ENCODE measurements around the gene VAX1. TPM values are rescaled to one million over a fixed set of nuclear protein-coding genes. Genes with fewer than 3 reads are reported as not detected.
"Not testable (repeated sequence)": the region's sequence is repeated elsewhere in the genome, so short reads cannot be mapped to it uniquely, and the experiment has no call there.

VAX1 gene
- polyA plus RNA-seq, 3 donors from 2014 or later: not detected

DNA sequence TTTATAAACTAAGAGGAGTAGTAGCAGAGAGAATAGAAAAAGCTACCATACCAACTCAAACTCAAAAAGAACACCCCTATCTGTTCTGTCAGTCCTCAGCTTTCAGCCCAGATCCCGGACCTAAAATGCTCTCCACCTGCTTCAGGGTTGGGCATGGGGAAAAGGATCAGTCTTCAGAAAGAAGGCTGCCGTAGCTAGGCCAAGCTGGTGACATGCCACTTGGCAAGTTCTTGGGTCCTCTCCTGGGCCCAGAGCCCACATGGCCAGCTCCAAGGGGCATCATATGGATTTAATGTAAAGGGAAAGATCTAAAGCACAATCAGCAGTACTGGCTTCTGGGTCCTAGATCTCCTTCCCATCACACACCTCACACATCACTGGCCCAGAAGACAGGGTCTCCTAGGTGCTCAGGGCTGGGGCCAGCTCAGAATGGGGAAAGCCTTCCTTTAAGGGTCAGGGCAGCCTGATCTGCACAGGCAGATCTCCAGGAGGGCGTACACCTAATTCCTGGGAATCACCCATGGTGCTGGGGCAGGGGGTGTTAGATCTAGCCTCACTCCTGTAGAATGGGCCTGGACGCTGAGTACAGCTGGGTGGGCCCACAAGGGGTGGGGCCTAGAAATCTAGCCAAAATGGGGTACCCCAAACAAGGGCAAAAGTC is 2.5 kb downstream of the VAX1 start:
- peaks cover 0 to 4% (median 0%) of the 10 kb centered on the region in 3 donors for H3K36me3 Mint-ChIP-seq
- peaks cover 8 to 29% of the 10 kb centered on the region in 2 donors for H3K4me1 Mint-ChIP-seq
- H3K27me3 Mint-ChIP-seq (ENCODE audit: low read depth in 3 of 3): peaks cover 27 to 44% (median 33%) of the 10 kb centered on the region in 3 donors
- no peak overlapping the region for H3K27ac Mint-ChIP-seq
- no peak for DNase-seq
- H3K9me3 Mint-ChIP-seq: peaks cover 0 to 6% (median 2%) of the 10 kb centered on the region in 6 donors
- H3K4me3 Mint-ChIP-seq: peak overlapping the region in 1 of 5 donors; percentile 10

DNA sequence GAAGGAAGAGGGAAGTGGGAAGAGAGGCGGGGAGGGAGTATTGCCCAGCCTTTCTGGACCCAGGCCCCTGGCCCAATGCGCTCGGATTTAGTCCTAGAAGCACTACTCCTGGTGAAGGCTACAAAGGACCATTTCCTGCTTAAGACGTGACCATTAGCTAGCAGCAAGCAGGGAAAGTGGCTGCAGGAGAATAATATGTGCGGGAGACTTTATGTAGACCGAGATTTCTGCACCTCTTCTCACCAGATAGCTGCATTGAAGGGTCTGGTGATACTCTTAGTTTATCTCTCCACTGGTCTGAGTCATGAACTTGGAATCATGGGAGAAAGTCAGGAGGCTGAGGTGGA is 3.1 kb downstream of the VAX1 start:
- H3K4me1 Mint-ChIP-seq: peaks cover 9 to 29% of the 10 kb centered on the region in 2 donors
- no peak overlapping the region for H3K4me3 Mint-ChIP-seq
- H3K36me3 Mint-ChIP-seq: peaks cover 0 to 4% (median 0%) of the 10 kb centered on the region in 3 donors
- H3K27ac Mint-ChIP-seq: no peak overlapping the region
- peaks cover 0 to 6% (median 2%) of the 10 kb centered on the region in 6 donors for H3K9me3 Mint-ChIP-seq
- no peak for DNase-seq
- peaks cover 27 to 45% (median 33%) of the 10 kb centered on the region in 3 donors for H3K27me3 Mint-ChIP-seq (ENCODE audit: low read depth in 3 of 3)

DNA sequence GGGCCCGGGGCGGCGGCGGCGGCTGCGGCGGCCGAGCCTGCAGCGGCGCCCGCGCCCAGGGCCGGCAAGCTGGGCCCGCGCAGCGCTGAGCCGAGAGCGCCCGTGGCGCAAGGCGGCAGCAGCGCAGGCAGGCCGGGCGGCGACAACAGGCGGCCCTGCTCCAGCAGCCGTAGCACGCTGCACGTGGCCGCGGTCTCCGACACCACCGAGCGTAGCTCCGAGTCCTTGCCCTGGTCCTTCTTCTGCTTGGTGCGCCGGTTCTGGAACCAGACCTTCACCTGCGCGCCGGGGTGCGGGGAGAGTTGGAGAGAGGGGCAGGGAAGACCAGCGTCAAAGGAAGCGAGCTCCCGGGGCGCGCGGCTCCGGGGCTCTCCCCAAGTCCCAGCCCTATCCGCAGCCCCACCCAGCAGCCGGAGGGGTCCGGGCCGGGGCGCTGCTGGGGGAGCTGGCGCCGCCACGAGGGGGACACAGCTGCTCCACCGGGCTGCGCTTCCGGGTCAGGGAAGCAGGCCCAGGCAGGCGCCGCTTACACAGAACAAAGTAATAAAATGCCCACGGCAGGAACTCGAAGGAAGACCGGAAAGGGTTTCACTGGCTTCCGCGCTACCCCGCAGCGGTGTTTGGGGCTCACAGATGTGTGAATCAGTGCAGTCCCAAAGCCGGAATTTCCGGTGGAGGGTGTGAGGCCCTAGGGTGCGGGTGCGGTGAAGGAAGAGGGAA is 3.6 kb downstream of the VAX1 start:
- peaks cover 9 to 29% of the 10 kb centered on the region in 2 donors for H3K4me1 Mint-ChIP-seq
- DNase-seq: no peak
- H3K36me3 Mint-ChIP-seq: peaks cover 0 to 4% (median 0%) of the 10 kb centered on the region in 3 donors
- H3K27ac Mint-ChIP-seq: no peak overlapping the region
- H3K27me3 Mint-ChIP-seq (ENCODE audit: low read depth in 3 of 3): peaks cover 27 to 45% (median 33%) of the 10 kb centered on the region in 3 donors
- H3K4me3 Mint-ChIP-seq: no peak overlapping the region
- peaks cover 0 to 9% (median 2%) of the 10 kb centered on the region in 6 donors for H3K9me3 Mint-ChIP-seq

DNA sequence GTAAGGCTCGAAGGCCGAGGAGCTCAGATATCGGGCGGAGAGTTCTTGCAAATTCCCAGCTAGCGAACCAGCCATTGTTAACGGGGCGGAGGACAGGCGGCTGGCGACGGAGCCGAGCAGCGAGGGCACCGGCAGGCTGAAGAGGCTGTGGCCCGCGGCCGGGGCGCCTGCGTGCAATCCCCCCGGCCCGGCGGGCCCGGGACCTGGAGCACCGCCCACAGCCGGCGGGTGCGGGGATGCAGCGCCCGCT is 4.1 kb downstream of the VAX1 start:
- Mint-ChIP-seq H3K27ac (no peak overlapping the region), H3K27me3 (ENCODE audit: low read depth in 3 of 3) (peaks cover 27 to 44% (median 31%) of the 10 kb centered on the region in 3 donors), H3K9me3 (peaks cover 0 to 9% (median 2%) of the 10 kb centered on the region in 6 donors), H3K36me3 (peaks cover 0 to 4% (median 0%) of the 10 kb centered on the region in 3 donors), H3K4me3 (peak overlapping the region in 1 of 5 donors; percentile 49), H3K4me1 (peaks cover 9 to 29% of the 10 kb centered on the region in 2 donors)
- no peak for DNase-seq

DNA sequence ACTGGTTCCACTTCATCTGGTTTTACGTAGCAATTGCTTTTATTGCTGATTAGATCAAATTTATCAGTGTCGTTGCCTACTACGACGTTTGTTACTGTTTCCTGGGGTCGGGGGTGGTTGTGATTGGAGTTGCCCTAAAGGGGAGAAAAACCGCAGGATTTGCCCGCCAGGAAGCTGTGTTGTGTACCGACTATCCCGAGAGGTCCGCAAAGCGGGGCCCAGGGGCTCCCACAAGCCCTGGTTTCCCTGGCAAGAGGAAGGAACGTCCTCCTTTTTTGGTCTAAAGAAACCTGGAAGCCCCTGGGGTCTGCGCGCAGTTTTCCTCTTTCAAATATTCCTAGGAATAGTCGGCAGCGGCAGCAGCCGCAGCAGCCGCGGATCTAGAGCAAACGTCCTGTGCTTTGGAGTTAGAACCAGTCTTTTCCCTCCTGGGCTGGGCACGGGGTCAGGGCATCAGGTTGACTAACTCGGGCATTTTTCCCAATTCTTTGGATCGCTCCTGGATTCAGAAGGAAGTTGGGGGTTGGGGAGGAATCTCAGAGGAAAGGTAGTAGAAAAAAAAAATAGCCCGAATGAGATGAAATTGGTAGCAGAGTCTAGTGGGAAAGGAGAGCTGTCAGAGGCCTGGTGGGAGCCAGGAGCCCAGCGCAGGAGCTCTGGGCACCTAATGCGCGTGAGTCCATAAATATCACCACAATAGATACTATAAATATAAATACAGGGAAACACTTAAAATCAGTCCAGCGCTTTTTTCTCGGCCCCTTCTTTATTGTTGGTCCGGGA is 4.6 kb downstream of the VAX1 start:
- Mint-ChIP-seq H3K27me3 (ENCODE audit: low read depth in 3 of 3) (peaks cover 29 to 42% (median 31%) of the 10 kb centered on the region in 3 donors), H3K36me3 (peaks cover 0 to 4% (median 0%) of the 10 kb centered on the region in 3 donors), H3K4me3 (peak overlapping the region in 2 of 5 donors; percentile 21 to 49), H3K27ac (no peak overlapping the region), H3K4me1 (peaks cover 9 to 29% of the 10 kb centered on the region in 2 donors), H3K9me3 (peaks cover 0 to 9% (median 2%) of the 10 kb centered on the region in 6 donors)
- no peak for DNase-seq

DNA sequence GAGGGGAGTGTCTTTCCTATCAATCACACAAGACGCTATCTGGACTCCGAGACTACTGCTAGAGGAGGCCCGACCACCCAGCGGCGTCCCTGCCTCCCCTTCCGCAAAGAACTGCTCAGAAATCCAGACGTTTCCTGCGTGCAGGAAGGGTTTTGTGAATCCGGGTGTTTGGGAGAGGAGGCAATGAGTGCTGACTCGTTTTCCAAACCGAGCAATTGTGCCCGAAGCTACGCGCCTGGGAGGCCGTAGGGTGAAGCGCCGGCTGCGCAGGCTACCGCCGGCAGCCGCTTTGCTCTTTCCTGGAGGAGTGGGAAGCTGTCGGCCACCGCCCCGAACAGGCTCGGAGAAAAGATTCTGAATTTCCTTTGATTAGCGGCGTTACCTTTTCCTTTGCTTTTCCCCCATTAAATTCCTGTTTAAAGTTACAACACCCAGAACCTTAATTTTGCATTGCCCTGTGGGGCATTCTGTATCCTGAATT is 5.3 kb downstream of the VAX1 start:
- no peak for DNase-seq
- Mint-ChIP-seq H3K27me3 (ENCODE audit: low read depth in 3 of 3) (peaks cover 31 to 41% (median 32%) of the 10 kb centered on the region in 3 donors), H3K4me3 (peak overlapping the region in 2 of 5 donors; percentile 21 to 27), H3K9me3 (peaks cover 0 to 9% (median 2%) of the 10 kb centered on the region in 6 donors), H3K4me1 (peaks cover 9 to 29% of the 10 kb centered on the region in 2 donors), H3K27ac (no peak overlapping the region), H3K36me3 (peaks cover 0 to 4% (median 0%) of the 10 kb centered on the region in 3 donors)

DNA sequence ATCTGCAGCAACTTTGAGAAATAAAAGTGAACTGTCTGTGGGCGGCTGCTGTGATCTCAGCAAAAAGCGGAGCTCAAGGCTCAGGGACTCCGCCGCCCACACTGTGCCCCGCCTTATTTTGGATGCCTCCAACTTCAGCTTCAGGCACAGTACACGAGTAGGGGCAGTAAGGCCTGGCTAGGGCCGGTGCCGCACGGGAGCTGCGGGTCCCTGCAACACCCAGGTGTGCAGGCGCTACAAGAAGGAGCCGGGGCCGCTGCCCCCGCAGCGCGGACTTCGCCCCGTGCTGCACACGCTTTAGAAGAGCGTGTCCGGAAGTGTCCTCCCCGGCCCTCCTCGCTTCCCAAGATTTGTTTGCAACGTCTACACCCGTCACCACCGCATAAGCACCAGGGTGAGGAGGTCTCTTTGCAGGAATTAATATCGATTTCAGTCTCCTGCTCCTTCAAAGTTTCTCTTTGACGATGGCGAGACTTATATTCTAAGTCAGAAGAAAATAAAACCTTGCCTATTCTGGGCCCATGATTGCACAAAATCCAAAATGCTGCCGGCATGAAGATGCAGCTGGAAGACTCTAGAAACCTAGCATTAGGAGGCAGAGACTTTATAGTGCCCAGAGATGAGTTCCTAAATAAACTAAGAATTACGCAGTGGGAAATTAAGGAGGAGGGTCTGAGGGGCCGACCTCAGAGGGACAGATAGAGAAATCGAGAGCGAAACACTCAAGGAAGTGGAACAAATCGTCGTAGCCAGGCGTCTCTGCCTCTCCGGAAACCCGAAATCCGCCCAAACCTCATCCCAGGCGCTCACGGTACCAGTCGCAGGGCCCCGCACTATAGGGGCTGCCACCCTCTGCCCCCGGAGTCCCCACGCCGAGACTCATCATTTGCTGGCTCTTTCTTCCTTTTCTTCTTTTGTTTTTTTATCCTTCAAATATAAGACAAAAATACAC is 6.4 kb downstream of the VAX1 start:
- Mint-ChIP-seq H3K4me1 (peaks cover 9 to 29% of the 10 kb centered on the region in 2 donors), H3K27ac (no peak overlapping the region), H3K4me3 (peak overlapping the region in 3 of 5 donors; percentile 38 to 63 (median 57)), H3K27me3 (ENCODE audit: low read depth in 3 of 3) (peaks cover 31 to 48% (median 34%) of the 10 kb centered on the region in 3 donors), H3K9me3 (peaks cover 0 to 10% (median 2%) of the 10 kb centered on the region in 6 donors), H3K36me3 (peaks cover 0 to 4% (median 0%) of the 10 kb centered on the region in 3 donors)
- no peak for DNase-seq

DNA sequence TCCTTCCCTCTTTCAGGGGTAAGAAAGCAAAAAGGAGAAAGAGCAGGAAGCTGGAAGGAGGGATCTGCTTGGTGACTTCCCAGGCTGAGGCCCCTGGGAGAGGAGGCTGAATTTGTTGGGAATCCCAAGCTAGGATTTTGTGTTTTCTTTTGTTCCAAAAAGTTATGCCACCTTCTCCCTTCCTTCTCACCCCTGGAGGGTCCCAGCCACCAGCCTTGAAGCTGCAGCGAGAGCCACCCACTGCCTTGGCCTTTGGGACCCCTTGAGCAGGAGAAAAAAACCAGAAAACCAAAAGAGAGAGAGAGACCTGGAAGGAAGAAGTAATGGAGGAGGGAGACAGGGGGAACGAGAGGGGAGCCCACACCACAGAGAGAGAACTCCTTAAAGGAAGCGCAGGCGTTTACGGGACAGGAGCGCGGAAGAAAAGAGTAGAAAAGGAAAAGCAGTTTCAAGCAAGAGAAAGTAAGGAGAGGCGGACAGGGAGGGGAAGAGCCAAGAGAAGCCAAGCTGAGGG is 7.2 kb downstream of the VAX1 start:
- no peak overlapping the region for H3K27ac Mint-ChIP-seq
- peaks cover 0 to 10% (median 2%) of the 10 kb centered on the region in 6 donors for H3K9me3 Mint-ChIP-seq
- H3K27me3 Mint-ChIP-seq (ENCODE audit: low read depth in 3 of 3): peaks cover 30 to 45% (median 32%) of the 10 kb centered on the region in 3 donors
- peaks cover 9 to 29% of the 10 kb centered on the region in 2 donors for H3K4me1 Mint-ChIP-seq
- no peak for DNase-seq
- H3K36me3 Mint-ChIP-seq: peaks cover 0 to 4% (median 0%) of the 10 kb centered on the region in 3 donors
- H3K4me3 Mint-ChIP-seq: peak overlapping the region in 3 of 5 donors; percentile 4 to 57 (median 30)

DNA sequence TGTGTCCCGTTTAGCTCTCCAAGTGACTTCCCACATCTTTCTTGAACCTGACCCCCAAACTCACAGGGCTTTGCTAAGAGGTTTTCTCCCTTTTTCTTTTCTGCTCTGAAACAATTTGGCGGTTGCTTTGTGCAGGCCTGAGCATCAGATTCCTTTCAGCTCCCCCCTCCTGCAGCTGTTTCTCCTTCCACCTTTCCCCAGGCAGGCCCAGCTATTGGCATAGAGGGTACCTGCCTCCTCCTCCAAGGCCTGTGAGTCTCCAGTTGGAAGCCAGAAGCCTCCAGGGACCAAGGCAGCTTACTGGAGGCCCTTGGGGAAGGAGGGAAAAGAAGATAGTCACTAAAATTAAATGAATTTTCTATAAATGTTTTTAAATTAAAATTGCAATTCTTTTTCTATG is 7.7 kb downstream of the VAX1 start:
- DNase-seq: no peak
- peaks cover 0 to 10% (median 2%) of the 10 kb centered on the region in 6 donors for H3K9me3 Mint-ChIP-seq
- peaks cover 0 to 4% (median 0%) of the 10 kb centered on the region in 3 donors for H3K36me3 Mint-ChIP-seq
- H3K4me1 Mint-ChIP-seq: peaks cover 9 to 29% of the 10 kb centered on the region in 2 donors
- no peak overlapping the region for H3K27ac Mint-ChIP-seq
- H3K4me3 Mint-ChIP-seq: no peak overlapping the region
- H3K27me3 Mint-ChIP-seq (ENCODE audit: low read depth in 3 of 3): peaks cover 28 to 40% (median 34%) of the 10 kb centered on the region in 3 donors

DNA sequence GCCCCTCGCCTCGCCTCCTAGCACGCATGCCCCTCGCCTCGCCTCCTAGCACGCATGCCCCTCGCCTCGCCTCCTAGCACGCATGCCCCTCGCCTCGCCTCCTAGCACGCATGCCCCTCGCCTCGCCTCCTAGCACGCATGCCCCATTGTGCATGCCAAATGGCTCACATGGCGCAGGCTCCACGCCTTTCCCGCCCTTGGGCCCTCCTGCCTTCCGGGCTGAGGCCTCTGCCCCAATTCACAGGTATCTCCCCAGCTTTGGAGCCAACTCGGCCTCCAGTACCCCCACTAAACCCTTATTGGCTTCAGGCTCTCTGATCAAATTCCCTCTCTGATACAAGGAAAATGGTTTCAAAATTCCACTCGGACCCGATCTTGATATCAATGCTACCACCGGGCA is 11.4 kb downstream of the VAX1 start:
- H3K9me3 Mint-ChIP-seq, DNase-seq, H3K27ac Mint-ChIP-seq, H3K4me3 Mint-ChIP-seq, H3K36me3 Mint-ChIP-seq, H3K4me1 Mint-ChIP-seq: not testable (repeated sequence)
- peaks cover 0 to 15% (median 14%) of the 10 kb centered on the region in 3 donors for H3K27me3 Mint-ChIP-seq (ENCODE audit: low read depth in 3 of 3)

DNA sequence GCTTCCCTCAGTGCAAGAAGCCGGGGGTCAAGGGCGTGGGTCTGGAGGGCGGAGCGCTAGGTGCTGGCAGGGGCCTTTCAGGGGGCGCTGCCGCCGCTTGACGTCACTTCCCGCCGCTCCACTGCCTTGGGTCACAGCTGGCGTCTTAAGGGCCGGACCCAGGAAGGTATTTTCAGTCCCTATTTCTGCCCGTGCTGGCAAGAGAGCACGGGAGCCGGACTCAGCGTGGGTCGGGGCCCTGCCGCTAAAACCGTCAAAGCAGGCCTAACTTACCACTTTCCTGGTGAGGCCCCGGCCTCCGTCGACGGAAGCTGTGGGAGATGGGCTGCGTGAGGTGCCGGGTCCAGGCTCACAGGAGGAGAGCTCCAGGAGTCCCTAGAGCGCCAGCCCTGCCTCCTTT is 12.0 kb downstream of the VAX1 start:
- Mint-ChIP-seq H3K36me3 (no peaks in the 10 kb centered on the region), H3K27me3 (ENCODE audit: low read depth in 3 of 3) (peaks cover 0 to 14% (median 12%) of the 10 kb centered on the region in 3 donors), H3K9me3 (peaks cover 0 to 8% (median 0%) of the 10 kb centered on the region in 6 donors), H3K27ac (no peak overlapping the region), H3K4me1 (peaks cover 3 to 4% of the 10 kb centered on the region in 2 donors), H3K4me3 (no peak overlapping the region)
- DNase-seq: no peak

DNA sequence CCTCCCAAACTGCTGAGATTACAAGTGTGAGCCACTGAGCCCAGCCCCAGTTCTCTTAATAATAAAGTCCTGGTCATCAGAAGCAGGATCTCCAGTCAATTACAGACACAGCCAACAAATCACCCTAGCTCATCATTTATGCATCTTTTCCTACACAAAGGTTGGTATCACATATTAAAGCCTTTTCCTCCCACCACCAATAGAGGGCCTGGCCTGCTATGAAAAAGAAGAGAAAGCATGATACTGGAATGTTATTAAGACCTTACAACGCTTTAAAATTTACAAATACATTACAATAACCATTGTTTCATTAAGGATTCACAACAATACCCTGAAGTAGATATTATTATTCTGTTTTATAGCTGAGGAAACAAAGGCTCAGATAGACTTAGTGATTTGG is 25.9 kb downstream of the VAX1 start:
- DNase-seq: no peak
- H3K9me3 Mint-ChIP-seq: peaks cover 0 to 6% (median 0%) of the 10 kb centered on the region in 6 donors
- H3K27ac Mint-ChIP-seq: no peak overlapping the region
- no peak overlapping the region for H3K4me3 Mint-ChIP-seq
- H3K4me1 Mint-ChIP-seq: no peaks in the 10 kb centered on the region
- H3K36me3 Mint-ChIP-seq: no peaks in the 10 kb centered on the region
- H3K27me3 Mint-ChIP-seq (ENCODE audit: low read depth in 3 of 3): peaks cover 2 to 6% (median 3%) of the 10 kb centered on the region in 3 donors

Data from immature natural killer cell (primary cell).